GM23338 (cell line): ENCODE results near the gene BTBD9. TPM values are rescaled to one million over a fixed set of nuclear protein-coding genes. Genes with fewer than 3 reads are reported as not detected.
A peak's percentile ranks its signal among the peaks of the same experiment; 100 is the strongest.
"Not testable (repeated sequence)": the region's sequence is repeated elsewhere in the genome, so short reads cannot be mapped to it uniquely, and the experiment has no call there.

ENCODE experiments used
- ATAC-seq: fragments of 200-7000 bp; cut with Tn5 transposase; 3 replicates; pipeline ENCODE4 v1.9.1; 2020
- DNase-seq: peaks from one replicate; pipeline ENCODE4 v3.0.0-alpha.2; 2015; ENCODE audit warnings: low spot score
- H2AFZ ChIP-seq: fragments of 200-600 bp; sonication (generic); 2 replicates; pipeline ENCODE4 v1.8.0; 2016; ENCODE audit warnings: antibody characterized with exemption, mild to moderate bottlenecking, moderate library complexity
- H3F3A ChIP-seq: fragments of 200-600 bp; sonication (generic); replicated peaks from 2 replicates; pipeline ENCODE4 v1.8.0; 2017; ENCODE audit warnings: antibody characterized with exemption, mixed run types, low read depth
- H3K27ac ChIP-seq: fragments of 200-600 bp; sonication (generic); 2 replicates; pipeline ENCODE4 v1.6.1; 2016; ENCODE audit warnings: low read depth
- H3K27me3 ChIP-seq: fragments of 200-600 bp; sonication (generic); 2 replicates; pipeline ENCODE4 v1.8.0; 2016; ENCODE audit warnings: mild to moderate bottlenecking, mixed run types, moderate library complexity; ENCODE audit not compliant: insufficient read depth
- H3K36me3 ChIP-seq: fragments of 200-600 bp; sonication (generic); 2 replicates; pipeline ENCODE4 v1.8.0; 2016; ENCODE audit warnings: mild to moderate bottlenecking; ENCODE audit not compliant: insufficient read depth
- H3K4me1 ChIP-seq: fragments of 200-600 bp; sonication (generic); 2 replicates; pipeline ENCODE4 v1.8.0; 2016; ENCODE audit warnings: mild to moderate bottlenecking, moderate library complexity; ENCODE audit not compliant: insufficient read depth
- H3K4me2 ChIP-seq: fragments of 200-600 bp; sonication (generic); 2 replicates; pipeline ENCODE4 v1.7.1; 2017; ENCODE audit warnings: mixed run types
- H3K4me3 ChIP-seq: fragments of 200-600 bp; sonication (generic); 2 replicates; pipeline ENCODE4 v1.6.1; 2016; ENCODE audit warnings: mixed run types
- H3K79me2 ChIP-seq: fragments of 200-600 bp; sonication (generic); replicated peaks from 2 replicates; pipeline ENCODE4 v1.8.0; 2017; ENCODE audit warnings: mild to moderate bottlenecking; ENCODE audit not compliant: insufficient read depth
- H3K9me2 ChIP-seq: fragments of 200-600 bp; sonication (generic); 2 replicates; pipeline ENCODE4 v1.8.0; 2017; ENCODE audit not compliant: insufficient read depth
- H4K20me1 ChIP-seq: fragments of 200-600 bp; sonication (generic); replicated peaks from 2 replicates; pipeline ENCODE4 v1.8.0; 2017; ENCODE audit warnings: mild to moderate bottlenecking; ENCODE audit not compliant: insufficient read depth
- H3K27ac Mint-ChIP-seq: 2 replicates; pipeline ENCODE4 v1.8.0; 2020; ENCODE audit warnings: inconsistent platforms, mild to moderate bottlenecking, moderate library complexity, mixed read lengths
- H3K27me3 Mint-ChIP-seq: 3 replicates; pipeline ENCODE4 v1.8.0; 2022; ENCODE audit warnings: low read depth, mild to moderate bottlenecking, moderate library complexity, mixed read lengths, inconsistent platforms; ENCODE audit not compliant: insufficient read depth, poor library complexity
- H3K36me3 Mint-ChIP-seq: 3 replicates; pipeline ENCODE4 v1.8.0; 2021; ENCODE audit warnings: low read depth, mild to moderate bottlenecking, inconsistent platforms, moderate library complexity, mixed read lengths
- H3K4me1 Mint-ChIP-seq: 3 replicates; pipeline ENCODE4 v1.8.0; 2020; ENCODE audit warnings: mild to moderate bottlenecking, inconsistent platforms, mixed read lengths
- H3K4me3 Mint-ChIP-seq: 3 replicates; pipeline ENCODE4 v1.8.0; 2021; ENCODE audit warnings: moderate library complexity, mild to moderate bottlenecking, inconsistent platforms, mixed read lengths
- H3K9me3 Mint-ChIP-seq: 3 replicates; pipeline ENCODE4 v1.8.0; 2020; ENCODE audit warnings: moderate library complexity, mild to moderate bottlenecking, inconsistent platforms, mixed read lengths
- CREB1 ChIP-seq: fragments of 250-450 bp; sonication (Bioruptor Pico); IDR thresholded peaks from 2 replicates; pipeline ENCODE4 v1.5.0; 2020; ENCODE audit warnings: low read depth, mild to moderate bottlenecking, moderate library complexity
- EZH2phosphoT487 ChIP-seq: fragments of 200-600 bp; sonication (generic); IDR thresholded peaks from one replicate; pipeline ENCODE4 v1.8.1; 2018; ENCODE audit warnings: antibody characterized with exemption; ENCODE audit not compliant: unreplicated experiment
- NANOG ChIP-seq: IDR thresholded peaks from 2 replicates; pipeline ENCODE4 v1.6.1; 2016; ENCODE audit warnings: antibody characterized with exemption, borderline replicate concordance
- ZNF114 ChIP-seq: fragments of 250-450 bp; sonication (Bioruptor Pico); IDR thresholded peaks from 2 replicates; pipeline ENCODE4 v1.5.0; 2020; ENCODE audit warnings: mild to moderate bottlenecking, moderate library complexity
- ZNF331 ChIP-seq: fragments of 250-450 bp; sonication (Bioruptor Pico); IDR thresholded peaks from 2 replicates; pipeline ENCODE4 v1.5.0; 2020; ENCODE audit warnings: low read depth, mild to moderate bottlenecking, moderate library complexity
- polyA plus RNA-seq: library from polyadenylated mRNA; unstranded; fragments of >200 nt; fragmentation: Nextera tagmentation; extraction: Ambion mirVana; gene quantifications from 2 replicates; pipeline ENCODE4 v1.2.1, GENCODE V29; 2016
- total RNA-seq: library from RNA; depleted of rRNA; stranded (reverse); fragments of >200 nt; shearing (Covaris generic); gene quantifications from 2 replicates; pipeline ENCODE4 v1.2.3, GENCODE V29; 2014
- TF ChIP-seq, protein P1 (sequence below): IDR thresholded peaks from one replicate; pipeline ENCODE4 v1.6.1; 2018; ENCODE audit warnings: antibody characterized with exemption; ENCODE audit not compliant: unreplicated experiment
- TF ChIP-seq, protein P2 (sequence below): fragments of 250-450 bp; sonication (Bioruptor Pico); IDR thresholded peaks from 2 replicates; pipeline ENCODE4 v1.5.0; 2020; ENCODE audit warnings: mild to moderate bottlenecking, moderate library complexity

The BTBD9 gene
- total and polyA plus RNA-seq, 2 experiments from 2014 or later: 4.2 to 5.3 TPM

DNA sequence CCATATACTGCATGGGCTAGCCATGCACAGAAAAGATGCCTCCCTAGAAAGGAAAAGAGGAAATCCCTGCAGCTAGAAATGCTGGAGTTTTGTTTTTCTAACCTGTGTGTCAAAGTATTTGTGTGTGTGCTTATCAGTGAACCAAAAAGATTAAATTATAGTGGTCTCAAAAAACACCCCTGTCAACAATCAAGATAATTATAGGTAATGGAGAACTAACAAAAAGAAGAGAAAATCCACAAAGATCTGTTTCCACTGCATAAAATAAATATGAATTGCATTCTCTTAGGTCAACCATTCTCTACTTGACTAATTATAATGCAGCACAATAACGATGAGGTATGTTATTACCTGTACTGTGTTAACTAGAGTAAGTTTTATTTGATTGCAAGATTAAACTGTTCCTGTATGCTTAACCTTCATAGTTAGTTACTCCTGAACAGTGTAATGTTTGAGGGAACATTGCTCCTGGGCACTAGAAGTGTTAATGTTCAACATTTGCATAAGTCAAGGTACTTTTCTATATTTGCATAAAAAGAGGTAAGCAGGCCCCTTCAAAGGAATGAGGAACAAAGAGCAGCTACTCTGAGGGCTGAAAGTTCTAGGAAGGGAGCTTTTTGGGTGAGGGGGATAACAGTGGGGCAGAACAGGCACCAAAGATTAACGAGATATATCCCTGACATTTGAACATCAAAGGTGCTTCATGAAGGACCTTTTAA lies 212.1 kb downstream of the BTBD9 start:
- H3K4me1 Mint-ChIP-seq: peaks cover 28% of the 10 kb centered on the region

DNA sequence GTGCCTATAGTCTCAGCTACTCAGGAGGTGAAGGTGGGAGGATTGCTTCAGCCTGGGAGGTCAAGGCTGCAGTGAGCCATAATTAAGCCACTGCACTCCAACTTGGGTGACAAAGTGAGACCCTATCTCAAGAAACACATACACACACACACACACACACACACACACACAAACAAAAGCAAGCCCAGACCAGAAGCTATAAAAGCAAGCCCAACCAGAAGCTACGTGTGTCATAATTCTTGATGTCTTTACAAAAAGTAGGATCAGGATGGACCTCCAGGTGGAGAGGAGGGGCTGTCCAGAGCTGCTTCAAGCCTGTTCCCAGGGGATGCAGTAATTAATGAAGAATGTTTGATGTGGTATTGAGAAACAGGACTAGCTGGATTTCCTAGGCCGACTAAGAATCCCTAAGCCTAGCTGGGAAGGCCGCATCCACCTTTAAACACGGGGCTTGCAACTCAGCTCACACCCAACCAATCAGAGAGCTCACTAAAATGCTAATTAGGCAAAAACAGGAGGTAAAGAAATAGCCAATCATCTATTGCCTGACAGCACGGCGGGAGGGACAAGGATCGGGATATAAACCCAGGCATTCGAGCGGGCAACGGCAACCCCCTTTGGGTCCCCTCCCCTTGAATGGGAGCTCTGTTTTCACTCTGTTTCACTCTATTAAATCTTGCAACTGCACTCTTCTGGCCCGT lies 213.8 kb downstream of the BTBD9 start:
- peaks cover 28% of the 10 kb centered on the region for H3K4me1 Mint-ChIP-seq
- not testable (repeated sequence) for H3K36me3 Mint-ChIP-seq, H3K27ac Mint-ChIP-seq

More for the DNA sequence above, 212.1 kb downstream of the BTBD9 start:
- 0 out of 2 replicates have a peak overlapping the region, but pooled peaks have one; percentile 32 for H3K4me3 ChIP-seq
- TF ChIP-seq ZNF114 (CRISPR knock-in tag) (no peak), NANOG (0 out of 2 replicates have a peak, but pooled peaks have one; percentile 48), CREB1 (CRISPR knock-in tag) (no peak), ZNF331 (CRISPR knock-in tag) (no peak), EZH2phosphoT487 (no peak)
- TF ChIP-seq, protein P1, sequence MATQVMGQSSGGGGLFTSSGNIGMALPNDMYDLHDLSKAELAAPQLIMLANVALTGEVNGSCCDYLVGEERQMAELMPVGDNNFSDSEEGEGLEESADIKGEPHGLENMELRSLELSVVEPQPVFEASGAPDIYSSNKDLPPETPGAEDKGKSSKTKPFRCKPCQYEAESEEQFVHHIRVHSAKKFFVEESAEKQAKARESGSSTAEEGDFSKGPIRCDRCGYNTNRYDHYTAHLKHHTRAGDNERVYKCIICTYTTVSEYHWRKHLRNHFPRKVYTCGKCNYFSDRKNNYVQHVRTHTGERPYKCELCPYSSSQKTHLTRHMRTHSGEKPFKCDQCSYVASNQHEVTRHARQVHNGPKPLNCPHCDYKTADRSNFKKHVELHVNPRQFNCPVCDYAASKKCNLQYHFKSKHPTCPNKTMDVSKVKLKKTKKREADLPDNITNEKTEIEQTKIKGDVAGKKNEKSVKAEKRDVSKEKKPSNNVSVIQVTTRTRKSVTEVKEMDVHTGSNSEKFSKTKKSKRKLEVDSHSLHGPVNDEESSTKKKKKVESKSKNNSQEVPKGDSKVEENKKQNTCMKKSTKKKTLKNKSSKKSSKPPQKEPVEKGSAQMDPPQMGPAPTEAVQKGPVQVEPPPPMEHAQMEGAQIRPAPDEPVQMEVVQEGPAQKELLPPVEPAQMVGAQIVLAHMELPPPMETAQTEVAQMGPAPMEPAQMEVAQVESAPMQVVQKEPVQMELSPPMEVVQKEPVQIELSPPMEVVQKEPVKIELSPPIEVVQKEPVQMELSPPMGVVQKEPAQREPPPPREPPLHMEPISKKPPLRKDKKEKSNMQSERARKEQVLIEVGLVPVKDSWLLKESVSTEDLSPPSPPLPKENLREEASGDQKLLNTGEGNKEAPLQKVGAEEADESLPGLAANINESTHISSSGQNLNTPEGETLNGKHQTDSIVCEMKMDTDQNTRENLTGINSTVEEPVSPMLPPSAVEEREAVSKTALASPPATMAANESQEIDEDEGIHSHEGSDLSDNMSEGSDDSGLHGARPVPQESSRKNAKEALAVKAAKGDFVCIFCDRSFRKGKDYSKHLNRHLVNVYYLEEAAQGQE: no peak
- TF ChIP-seq, protein P2, sequence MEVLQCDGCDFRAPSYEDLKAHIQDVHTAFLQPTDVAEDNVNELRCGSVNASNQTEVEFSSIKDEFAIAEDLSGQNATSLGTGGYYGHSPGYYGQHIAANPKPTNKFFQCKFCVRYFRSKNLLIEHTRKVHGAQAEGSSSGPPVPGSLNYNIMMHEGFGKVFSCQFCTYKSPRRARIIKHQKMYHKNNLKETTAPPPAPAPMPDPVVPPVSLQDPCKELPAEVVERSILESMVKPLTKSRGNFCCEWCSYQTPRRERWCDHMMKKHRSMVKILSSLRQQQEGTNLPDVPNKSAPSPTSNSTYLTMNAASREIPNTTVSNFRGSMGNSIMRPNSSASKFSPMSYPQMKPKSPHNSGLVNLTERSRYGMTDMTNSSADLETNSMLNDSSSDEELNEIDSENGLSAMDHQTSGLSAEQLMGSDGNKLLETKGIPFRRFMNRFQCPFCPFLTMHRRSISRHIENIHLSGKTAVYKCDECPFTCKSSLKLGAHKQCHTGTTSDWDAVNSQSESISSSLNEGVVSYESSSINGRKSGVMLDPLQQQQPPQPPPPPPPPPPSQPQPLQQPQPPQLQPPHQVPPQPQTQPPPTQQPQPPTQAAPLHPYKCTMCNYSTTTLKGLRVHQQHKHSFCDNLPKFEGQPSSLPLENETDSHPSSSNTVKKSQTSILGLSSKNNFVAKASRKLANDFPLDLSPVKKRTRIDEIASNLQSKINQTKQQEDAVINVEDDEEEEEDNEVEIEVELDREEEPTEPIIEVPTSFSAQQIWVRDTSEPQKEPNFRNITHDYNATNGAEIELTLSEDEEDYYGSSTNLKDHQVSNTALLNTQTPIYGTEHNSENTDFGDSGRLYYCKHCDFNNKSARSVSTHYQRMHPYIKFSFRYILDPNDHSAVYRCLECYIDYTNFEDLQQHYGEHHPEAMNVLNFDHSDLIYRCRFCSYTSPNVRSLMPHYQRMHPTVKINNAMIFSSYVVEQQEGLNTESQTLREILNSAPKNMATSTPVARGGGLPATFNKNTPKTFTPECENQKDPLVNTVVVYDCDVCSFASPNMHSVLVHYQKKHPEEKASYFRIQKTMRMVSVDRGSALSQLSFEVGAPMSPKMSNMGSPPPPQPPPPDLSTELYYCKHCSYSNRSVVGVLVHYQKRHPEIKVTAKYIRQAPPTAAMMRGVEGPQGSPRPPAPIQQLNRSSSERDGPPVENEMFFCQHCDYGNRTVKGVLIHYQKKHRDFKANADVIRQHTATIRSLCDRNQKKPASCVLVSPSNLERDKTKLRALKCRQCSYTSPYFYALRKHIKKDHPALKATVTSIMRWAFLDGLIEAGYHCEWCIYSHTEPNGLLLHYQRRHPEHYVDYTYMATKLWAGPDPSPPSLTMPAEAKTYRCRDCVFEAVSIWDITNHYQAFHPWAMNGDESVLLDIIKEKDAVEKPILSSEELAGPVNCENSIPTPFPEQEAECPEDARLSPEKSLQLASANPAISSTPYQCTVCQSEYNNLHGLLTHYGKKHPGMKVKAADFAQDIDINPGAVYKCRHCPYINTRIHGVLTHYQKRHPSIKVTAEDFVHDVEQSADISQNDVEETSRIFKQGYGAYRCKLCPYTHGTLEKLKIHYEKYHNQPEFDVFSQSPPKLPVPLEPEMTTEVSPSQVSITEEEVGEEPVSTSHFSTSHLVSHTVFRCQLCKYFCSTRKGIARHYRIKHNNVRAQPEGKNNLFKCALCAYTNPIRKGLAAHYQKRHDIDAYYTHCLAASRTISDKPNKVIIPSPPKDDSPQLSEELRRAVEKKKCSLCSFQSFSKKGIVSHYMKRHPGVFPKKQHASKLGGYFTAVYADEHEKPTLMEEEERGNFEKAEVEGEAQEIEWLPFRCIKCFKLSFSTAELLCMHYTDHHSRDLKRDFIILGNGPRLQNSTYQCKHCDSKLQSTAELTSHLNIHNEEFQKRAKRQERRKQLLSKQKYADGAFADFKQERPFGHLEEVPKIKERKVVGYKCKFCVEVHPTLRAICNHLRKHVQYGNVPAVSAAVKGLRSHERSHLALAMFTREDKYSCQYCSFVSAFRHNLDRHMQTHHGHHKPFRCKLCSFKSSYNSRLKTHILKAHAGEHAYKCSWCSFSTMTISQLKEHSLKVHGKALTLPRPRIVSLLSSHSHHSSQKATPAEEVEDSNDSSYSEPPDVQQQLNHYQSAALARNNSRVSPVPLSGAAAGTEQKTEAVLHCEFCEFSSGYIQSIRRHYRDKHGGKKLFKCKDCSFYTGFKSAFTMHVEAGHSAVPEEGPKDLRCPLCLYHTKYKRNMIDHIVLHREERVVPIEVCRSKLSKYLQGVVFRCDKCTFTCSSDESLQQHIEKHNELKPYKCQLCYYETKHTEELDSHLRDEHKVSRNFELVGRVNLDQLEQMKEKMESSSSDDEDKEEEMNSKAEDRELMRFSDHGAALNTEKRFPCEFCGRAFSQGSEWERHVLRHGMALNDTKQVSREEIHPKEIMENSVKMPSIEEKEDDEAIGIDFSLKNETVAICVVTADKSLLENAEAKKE (CRISPR knock-in tag): no peak
- H2AFZ ChIP-seq: no peak overlapping the region
- Mint-ChIP-seq H3K36me3 (no peaks in the 10 kb centered on the region), H3K27me3 (peaks cover 6% of the 10 kb centered on the region), H3K9me3 (no peaks in the 10 kb centered on the region), H3K27ac (no peak overlapping the region), H3K4me3 (peak overlapping the region; percentile 53)
- H3K9me2 ChIP-seq: peaks cover 3% of the 10 kb centered on the region; the same call in 1 of the 2 replicates
- no peaks in the 10 kb centered on the region for H3K36me3 ChIP-seq
- H3K4me2 ChIP-seq: peak overlapping the region; percentile 33
- H3K4me1 ChIP-seq: peaks cover 17% of the 10 kb centered on the region
- DNase-seq (peak; percentile 42), ATAC-seq (peak; percentile 87)
- H4K20me1 ChIP-seq: no peaks in the 10 kb centered on the region
- H3K79me2 ChIP-seq: no peaks in the 10 kb centered on the region
- H3K27me3 ChIP-seq: no peaks in the 10 kb centered on the region
- H3F3A ChIP-seq: no peaks in the 10 kb centered on the region
- H3K27ac ChIP-seq: no peak overlapping the region

More for the DNA sequence above, 213.8 kb downstream of the BTBD9 start:
- H3K9me2 ChIP-seq, ATAC-seq, H3K9me3 Mint-ChIP-seq, H3K27me3 Mint-ChIP-seq, H4K20me1 ChIP-seq, H3F3A ChIP-seq, H2AFZ ChIP-seq, H3K79me2 ChIP-seq, H3K27me3 ChIP-seq, H3K4me2 ChIP-seq, H3K4me3 ChIP-seq, H3K27ac ChIP-seq, H3K4me3 Mint-ChIP-seq, H3K36me3 ChIP-seq, DNase-seq: not testable (repeated sequence)
- H3K4me1 ChIP-seq: peaks cover 17% of the 10 kb centered on the region
